GM19438 (cell line): ENCODE data around the gene ZBTB42.

ENCODE experiments used
- ATAC-seq: cut with Tn5 transposase; IDR thresholded peaks from one replicate; pipeline ENCODE4 v1.9.1; 2021; ENCODE audit warnings: low read depth; ENCODE audit not compliant: unreplicated experiment

ZBTB42 gene

DNA sequence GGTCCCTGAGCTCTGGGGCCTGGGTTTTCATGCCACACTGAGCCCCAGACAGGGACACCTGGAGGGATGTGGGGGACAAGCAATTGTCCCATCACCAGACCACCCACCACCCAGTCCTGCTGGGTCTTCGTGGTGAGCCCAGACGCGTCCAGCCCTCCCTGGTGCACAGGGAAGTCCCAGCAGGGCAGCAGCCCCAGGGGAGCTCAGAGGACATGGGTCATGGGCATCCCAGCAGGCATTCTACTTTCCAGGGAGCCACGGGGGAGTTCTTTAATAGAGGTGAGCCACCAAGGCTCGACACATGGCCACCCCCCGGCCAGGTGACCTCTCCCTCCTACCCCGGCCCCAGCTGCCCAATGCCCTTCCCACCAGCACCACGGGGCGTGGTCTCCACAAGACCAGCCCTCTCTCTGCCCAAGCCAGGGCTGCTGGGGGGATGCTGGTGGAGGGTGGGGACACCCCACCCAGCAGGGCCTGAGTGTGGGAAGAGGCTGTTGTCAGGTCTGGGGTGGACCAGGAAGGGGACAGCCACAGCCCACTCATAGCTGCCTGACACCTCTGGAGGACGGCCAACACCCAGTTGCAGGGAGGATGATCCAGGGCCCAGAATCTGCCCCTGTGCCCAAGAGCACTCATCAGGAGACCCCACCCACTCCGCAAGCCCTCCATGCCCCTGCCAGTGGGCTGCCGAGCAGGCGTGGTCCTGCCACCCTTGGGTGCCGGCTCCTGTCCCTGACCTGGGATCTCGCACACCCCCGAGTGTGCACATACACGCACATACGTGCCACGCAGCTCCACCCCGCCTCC, 19.4 kb upstream of the ZBTB42 start:
- no peak for ATAC-seq

DNA sequence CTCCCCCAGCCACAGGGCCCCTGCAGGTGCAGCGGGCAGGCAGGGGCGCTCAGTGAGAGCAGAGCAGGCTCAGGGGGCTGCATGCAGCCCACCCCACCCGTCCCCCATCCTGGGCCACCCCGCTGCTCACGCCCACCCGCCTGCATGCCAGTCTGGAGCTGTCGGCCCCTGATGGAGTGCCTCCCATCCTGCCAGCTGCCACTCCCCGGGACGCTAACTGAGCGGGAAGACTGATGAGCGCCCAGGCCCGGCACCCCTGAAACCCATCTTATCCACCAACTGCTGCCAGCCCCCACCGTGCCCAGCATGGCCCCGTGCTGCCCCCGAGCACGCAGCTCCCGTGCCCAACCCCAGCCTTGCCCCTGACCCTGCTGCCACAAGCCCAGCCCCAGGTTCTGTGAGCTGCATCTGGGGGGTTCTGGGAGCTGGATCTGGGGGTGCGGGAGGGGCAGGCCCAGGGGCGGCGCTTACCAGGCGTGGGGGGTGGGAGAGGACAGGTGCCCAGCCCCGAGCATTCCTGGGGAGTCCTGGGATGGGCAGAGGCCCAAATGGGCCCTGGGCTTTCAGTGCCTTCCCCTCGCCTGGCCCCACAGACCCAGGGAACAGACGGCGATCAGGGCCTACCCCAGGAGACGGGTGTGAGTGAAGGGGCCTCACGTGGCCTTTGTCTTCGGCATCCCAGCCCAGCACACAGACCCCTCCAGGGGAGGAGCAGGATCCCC, 18.7 kb upstream of the ZBTB42 start:
- ATAC-seq: no peak

DNA sequence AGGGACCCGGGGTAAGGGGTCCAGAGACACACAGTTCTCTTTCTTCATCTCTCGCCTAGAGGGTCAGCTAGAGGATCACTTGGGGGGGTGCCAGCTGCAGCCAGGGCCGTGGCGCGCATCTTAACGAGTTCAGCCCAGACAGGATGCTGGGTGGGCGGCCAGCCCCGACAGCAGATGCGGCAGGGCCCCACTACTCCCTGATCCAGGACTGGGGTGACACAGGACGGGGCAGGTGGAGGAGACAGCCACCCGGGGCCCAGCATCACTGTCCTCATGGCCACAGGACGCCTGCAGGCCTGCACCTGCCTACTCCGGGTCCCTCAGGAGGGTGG, 18.1 kb upstream of the ZBTB42 start:
- ATAC-seq: no peak

DNA sequence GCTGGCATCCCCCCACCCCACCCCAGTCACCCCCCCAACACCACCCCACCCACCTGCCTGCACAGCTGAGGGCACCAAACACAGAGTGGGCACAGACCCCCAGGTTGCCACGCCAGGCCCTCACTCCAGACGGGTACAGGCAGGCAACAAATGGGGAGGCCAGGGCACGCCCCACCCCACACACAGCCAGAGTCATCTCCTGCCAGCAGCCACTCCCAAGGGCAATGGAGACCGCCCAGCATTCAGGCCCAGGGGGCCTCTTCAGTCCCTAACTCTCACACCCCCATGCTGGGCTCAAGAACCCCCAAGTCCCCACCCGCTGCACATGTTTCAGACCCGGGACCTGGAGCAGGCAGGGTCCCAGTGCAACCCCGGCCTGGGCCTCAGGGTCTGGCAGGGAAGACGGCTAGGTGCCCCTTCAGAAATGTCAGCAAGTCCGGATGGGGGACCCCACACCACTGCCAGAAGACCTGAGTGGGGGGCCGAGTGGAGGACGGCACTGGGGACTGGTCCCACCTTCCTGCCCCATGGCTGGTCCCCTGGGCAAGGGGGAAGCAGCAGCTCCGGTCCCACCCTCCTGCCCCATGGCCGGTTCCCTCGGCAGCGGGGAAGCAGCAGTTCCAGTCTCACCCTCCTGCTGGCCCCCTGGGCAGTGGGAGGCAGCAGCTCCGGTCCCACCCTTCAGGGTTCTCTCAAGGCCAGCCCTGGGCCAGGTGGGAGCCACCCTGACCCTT, 17.2 kb upstream of the ZBTB42 start:
- no peak for ATAC-seq

DNA sequence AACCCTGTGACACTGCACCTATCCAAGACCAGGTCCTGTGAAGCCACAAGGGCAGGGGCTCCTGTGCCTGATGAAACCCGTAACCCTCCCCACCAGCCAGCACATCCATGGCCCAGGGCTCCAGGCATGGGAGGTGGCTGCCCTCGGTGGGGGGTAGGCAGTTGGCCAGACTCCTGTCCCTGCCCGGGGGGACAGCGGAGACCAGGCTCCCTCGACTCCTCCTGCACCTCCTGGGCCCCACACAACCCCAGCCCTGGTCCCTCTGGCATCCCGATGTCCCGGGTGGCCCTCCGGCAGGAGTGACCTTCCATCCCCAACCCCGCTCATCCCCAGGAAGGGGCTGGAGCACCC, 16.7 kb upstream of the ZBTB42 start:
- no peak for ATAC-seq

DNA sequence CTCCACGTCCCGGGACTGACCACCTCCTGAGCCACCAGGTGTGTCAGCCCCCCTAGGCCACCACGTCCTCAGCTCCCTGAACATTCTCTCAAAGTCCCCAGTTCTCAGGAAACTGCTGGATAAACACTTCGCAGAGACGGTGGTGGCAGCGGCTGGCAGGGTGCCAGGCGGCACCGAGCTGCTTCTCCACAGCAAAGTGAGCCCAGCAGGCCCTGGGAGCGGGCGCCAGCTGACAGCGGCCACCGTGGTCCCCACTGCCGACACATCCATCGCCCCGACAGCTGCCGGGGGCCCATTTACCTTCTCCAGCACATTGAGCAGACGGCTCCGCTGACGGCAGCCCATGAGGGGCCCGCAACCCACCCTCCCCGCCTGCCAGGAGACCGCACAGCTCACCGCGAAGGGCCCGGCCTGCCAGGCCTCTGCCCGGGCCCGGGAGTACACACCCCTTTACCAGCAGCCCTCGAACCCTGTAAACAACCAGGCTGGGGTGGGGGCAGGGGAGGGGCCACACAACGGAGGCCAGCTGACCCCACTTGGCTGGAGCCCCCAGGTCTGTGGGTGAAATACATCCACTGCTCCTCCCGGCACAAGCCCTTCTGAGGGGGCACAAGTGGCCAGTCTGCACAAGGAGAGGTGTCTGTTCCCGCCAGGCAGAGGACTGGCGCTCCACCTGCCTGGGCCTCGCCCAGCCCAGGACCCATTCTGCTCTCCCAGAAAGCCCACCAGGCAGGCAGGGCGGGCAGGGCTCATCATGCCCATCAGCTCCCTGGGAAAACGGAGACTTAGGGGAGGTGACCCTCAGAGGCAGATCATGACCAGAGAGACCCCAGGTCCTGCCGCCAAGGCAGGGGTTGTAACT, 15.8 kb upstream of the ZBTB42 start:
- ATAC-seq: no peak

DNA sequence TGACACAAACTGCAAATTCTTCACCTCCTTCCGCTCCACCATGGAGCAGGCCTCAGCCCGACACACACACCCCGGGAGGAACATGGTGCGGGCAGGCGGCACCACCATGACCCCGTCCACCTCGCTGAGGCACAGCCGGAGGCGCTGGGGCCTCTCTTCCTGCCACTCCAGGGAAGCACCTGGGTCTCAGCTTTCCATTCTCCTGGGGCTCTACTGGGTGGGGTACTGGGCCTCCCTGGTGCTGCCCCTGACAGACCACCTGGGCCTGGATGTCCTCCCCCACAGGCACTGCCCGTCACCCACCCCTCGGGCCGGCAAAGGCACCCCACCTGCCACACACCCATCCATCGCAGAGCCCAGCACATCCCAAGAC, 15.2 kb upstream of the ZBTB42 start:
- ATAC-seq: no peak

DNA sequence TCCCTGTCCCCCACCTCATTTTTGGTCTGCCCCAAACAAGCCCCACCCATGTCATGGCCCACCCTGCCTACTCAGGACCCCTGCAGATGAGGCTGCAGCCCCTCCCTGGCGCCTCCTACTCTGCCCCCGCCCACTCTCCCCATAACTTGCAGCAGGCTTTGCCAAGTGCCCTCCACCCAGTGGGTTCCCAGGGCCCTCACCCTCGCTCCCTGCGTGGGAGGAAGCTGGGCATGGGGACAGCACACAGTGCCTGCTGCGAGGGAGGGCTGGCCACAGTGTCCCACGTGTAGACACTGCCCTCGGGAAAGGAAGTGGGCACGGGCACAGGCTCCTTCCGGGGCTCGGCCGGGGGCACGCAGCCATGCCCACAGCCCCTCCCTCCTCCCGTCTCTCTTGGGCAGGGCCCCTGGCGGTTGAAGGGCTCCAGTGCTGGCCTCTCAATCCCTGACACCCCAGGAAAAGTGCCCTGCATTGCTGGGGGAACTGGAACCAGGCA, 14.8 kb upstream of the ZBTB42 start:
- ATAC-seq: no peak

DNA sequence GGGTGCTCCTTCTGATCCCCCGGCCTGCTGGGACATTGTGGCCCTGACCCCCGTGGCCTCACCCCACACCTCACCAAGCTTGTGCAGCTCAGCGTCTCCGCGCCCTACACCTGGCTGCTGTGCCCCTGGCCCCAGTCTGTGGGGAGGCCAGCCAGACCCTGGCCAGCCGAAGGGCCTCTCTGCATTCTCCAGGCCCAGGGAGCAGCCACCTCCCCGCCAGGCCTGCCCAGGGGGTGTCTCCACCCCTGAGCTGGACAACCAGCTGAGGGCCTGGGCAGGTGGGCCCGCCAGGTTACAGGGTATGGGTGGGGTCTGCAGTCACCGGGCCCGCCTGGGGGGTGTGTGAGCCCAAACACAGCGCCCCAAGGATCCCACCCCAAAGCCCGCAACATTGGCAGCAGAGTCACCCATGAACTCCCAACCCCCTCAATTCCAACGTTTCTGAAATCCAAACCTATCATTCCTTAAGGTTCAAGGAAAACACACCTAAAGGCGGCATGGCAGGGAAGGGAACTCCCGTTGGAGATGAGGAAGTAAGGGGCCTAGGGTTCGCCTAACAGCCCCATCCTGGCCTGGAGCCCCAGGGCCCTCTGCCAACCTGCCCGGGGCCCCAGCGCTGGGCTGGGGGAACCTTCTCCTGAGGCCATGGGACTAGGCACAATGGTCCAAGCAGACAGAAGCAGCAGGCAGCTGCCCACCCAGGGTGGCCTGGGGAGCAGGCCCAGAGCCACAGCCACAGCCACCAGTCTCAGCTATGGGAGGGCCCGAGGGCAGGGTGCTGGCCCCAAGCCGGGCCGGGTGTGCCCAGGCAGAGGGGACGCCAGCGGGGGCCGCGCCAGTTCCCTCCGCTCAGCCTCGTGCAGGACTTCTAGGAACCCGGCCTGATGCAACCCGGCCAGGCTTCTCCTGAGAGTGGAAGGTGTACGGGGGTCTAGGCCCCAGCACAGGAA, 13.9 kb upstream of the ZBTB42 start:
- ATAC-seq: no peak

DNA sequence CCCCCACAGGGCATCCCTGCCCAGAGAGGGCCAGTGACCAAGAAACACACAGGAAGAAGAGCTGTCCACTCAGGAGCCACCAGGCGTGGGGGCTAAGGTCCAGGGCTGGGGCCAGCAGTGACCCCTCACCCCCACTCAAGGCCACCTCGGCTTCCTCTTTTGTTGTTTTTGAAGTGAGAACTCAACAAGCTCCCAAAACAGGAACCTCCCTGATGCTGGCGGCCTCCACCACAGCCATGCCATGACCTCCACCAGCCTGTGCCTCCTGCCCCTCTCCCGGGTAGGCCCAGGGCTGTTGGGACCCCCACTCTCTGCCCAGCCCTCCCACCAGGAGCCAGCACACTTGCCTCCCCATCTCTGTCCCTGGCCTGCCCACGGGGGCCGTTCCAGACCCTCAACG, 13.2 kb upstream of the ZBTB42 start:
- no peak for ATAC-seq

DNA sequence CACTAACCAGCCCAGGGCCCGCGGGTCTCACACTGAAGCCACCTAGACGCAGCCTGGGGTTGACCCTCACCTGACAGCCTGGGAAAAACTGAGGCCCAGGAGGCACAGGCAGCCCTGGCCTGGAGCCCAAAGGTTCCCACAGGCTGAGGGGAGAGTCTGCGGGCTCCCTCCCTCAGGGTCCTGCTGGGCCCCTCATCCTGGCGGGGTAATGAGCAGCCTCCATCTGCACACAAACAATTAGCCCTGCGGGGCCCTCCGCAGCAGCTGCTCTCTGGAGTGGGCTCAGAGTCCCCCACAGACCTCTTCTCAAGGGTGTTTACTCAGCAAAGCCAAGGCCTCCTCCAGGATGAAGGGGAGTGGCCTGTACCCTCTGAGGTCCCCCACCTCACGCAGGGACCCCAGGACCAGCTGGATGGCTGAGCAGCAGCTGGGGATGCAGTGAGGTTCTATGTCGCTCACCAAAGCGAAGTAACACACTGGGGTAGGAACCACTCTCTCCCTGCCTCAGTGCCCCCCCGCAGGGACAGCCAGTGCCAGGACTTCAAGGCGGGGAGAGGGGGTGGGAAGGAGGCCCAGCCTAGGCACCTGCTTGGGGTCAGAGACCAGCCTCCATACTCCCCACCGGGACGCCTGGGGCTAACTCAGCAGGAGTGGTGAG, 12.6 kb upstream of the ZBTB42 start:
- ATAC-seq: no peak

DNA sequence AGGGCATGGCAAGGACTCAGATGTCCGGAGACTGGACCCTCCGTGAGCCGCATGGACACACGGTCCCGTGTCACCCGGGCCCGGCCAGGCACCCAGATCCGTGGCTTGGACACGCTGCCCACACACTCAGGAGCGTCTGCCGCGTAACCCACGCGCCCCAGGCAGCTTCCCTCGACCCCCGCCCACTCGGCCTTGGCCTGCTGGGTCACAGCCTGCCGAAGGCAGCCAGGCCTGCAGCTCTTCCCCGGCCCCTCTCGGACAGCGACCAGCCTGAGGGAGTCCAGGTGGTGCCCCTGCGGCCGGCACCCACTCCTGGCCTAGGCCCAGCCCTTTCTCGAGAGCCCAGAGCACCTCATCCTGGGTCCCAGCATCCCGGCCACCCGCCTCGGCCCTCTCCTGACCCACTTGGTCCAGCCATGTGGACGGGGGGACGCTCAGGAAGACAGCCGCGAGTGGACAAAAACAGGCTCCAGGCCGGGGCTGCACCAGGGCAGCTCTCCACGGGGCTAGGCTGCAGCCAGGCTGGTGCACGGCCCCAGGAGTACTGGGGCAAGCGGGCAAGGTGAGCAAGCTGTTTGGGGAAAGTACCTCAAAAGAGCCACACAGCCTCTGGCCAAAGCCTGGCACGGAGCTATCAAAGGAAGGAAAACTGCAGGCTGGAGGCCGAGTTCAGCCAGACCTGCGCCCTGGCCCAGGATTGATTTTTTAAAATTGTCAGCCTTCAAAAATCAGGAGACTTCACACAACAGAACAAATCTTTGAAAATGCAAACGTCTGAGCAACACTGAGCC, 11.8 kb upstream of the ZBTB42 start:
- no peak for ATAC-seq

DNA sequence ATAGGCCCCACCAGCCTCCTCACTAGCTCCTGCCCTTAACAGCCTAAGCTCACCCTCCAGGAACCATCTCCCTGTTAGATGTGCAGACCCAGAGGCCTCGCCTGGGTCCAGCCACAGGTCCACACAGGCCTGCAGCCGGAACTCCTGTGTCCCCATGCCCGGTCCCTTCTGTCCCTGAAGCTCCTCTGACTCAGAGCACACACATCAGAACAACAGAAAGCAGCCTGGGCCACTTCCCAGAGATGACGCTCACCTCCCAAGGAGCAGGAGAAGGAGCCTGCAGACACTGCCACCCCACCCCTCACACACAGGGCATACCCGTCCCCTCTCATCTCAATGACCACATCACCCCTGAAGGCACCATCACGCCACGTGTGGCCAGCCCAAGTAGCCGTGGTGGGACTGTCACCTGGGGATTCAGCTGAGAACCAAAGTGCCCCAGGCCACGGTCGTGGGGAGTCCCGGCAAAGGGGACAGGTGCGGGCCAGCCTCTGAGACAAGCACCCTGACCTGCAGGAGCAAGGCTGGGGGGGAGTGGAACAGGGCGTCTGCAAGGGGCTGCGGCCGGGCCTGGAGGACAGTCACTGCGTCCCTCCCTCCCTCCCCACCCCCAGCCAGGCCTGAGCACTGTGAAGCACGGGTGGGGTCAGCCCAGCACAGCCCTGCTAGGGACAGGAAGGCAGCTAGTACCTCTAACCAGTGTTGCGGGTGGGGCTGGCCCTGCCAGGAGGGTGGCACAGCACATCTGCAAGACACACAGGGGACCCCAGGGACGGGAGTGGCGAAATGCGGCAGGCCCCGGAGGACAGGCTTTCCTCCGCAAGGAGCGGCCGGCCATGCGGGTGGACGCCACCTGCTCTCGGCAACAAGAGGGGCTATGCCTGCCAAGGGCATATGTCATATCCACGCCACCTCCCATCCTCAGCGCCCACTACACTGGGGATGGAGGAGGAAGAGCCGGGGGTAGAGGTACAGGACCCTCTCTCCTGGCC, 10.9 kb upstream of the ZBTB42 start:
- no peak for ATAC-seq

DNA sequence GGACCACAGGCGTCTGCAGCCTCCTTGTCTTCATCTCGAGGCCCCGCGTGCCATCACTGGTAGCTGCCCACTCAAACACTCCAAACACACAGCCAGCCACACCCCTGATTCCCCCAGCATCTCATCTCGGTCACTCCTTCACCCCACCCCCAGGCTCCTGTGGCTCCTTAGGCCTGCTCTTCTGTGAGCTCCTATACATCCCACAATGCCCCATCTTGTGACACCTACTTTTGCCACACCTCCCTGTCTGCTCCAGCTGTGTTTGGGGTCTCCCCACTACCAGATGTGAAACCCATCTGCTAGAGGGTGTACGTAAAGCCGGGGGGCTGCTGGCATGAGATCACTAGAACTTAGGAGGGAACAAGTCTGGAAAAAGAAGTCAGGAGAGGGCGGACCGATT, 9.5 kb upstream of the ZBTB42 start:
- no peak for ATAC-seq

DNA sequence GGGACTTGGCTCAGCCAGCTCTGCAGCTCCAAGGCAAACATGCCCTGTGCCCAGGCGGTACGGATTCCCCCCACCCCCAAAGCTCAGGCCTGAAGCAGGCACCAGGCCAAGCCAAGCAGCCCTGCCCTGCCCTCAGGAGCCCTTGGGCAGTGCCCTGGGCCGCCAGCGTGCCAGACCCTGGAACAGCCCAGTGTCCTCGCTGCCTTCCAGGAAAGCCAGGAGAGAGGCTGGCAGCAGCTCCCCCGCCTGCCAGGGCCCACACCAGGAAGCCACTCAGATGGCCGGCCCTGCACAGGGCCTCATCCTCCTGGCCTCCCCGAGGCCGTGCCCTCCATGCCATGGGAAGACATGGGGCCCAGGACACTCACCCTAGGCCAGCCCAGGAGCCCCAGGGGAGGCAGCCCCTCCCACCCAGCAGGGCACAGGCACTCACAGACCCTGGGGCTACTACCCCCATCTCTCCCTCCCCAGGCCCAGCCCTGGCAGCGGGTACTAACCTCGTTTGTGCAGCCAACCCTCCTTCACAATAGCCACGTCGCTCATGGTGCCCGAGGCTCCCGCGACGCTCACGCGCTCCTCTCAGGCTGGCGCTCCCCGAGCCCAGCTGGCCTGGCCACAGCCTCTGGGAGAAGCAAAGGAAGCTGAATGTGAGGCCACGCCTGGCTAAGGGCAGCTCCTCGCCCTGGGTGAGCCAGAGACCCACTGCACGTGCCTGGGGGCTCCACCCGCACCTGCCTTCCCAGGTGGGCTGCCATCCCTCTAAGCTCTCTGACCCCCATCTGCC, 8.6 kb upstream of the ZBTB42 start:
- no peak for ATAC-seq

DNA sequence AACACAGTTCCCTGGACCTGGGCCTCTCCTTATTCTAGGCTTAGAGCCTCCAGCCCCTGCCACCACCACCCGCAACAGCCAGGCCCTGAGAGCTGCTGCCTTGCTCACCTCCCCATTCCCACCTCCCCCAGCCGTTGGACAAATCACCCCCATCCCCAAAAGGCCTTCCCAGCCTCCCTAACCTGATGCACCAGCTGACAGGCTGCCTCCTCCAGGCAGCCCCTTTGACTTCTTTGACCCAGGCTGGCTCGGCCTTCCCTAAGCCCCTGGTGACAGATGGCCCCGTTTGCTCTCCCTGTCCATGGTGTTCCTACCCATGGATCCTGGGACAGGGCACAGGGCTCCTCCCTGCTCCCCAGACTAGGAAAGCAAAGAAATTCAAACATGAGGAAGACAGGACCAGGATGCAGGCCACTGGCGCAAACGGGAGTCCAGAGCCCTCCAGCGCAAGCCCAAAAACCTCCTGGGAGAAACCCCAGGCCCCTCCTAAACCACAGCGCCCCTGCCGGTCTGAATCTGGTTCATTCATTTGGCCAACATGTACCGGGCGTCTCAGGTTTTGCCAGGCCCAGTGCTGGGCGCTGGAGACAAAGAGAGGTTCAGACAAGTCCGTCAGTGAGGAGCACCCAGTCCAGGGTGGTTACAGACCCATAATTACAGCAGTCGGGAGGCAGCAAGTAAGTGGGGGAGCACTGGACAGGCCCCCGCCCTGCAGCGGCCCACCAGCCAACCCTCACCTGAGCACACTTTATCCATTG, 7.8 kb upstream of the ZBTB42 start:
- ATAC-seq: no peak
